NCI-H187 treated with DMSO at 0.1 percent for 48 hours (cell line): Measurements from ENCODE around the gene DNM3.
"Not testable (repeated sequence)": the region's sequence is repeated elsewhere in the genome, so short reads cannot be mapped to it uniquely, and the experiment has no call there.

Experiments used
- DNase-seq: peaks from one replicate; lab custom pipeline; 2025; lab: John Stamatoyannopoulos, UW

DNM3 gene

GRCh38 chr1:172360985-172361384, 519.7 kb downstream of the DNM3 start:
- DNase-seq: no peak

GRCh38 chr1:172363852-172364251, 522.6 kb downstream of the DNM3 start:
- DNase-seq: no peak

- DNase-seq: not testable (repeated sequence)
Measured at GRCh38 chr1:172371646-172372045, 530.3 kb downstream of the DNM3 start.

- no peak for DNase-seq
Measured at GRCh38 chr1:172373864-172374263, 532.6 kb downstream of the DNM3 start.

- no peak for DNase-seq
Measured at GRCh38 chr1:172375211-172375631, 533.9 kb downstream of the DNM3 start.

- DNase-seq: no peak
Measured at GRCh38 chr1:172376431-172376830, 535.1 kb downstream of the DNM3 start.

- no peak for DNase-seq
Measured at GRCh38 chr1:172377565-172377964, 536.3 kb downstream of the DNM3 start.

- no peak for DNase-seq
Measured at GRCh38 chr1:172378109-172378760, 536.9 kb downstream of the DNM3 start.

- DNase-seq: no peak
Measured at GRCh38 chr1:172380441-172381244, 539.3 kb downstream of the DNM3 start.

GRCh38 chr1:172381946-172382345, 540.6 kb downstream of the DNM3 start:
- DNase-seq: no peak

- no peak for DNase-seq
Measured at GRCh38 chr1:172382406-172382805, 541.1 kb downstream of the DNM3 start.

- no peak for DNase-seq
Measured at GRCh38 chr1:172382990-172383389, 541.7 kb downstream of the DNM3 start.

GRCh38 chr1:172383536-172383935, 542.2 kb downstream of the DNM3 start:
- no peak for DNase-seq

- no peak for DNase-seq
Measured at GRCh38 chr1:172384656-172385055, 543.4 kb downstream of the DNM3 start.

- DNase-seq: no peak
Measured at GRCh38 chr1:172386046-172386445, 544.7 kb downstream of the DNM3 start.

GRCh38 chr1:172388490-172388889, 547.2 kb downstream of the DNM3 start:
- DNase-seq: no peak

- no peak for DNase-seq
Measured at GRCh38 chr1:172390301-172390682, 549.0 kb downstream of the DNM3 start.

- no peak for DNase-seq
Measured at GRCh38 chr1:172390683-172391551, 549.6 kb downstream of the DNM3 start.

- no peak for DNase-seq
Measured at GRCh38 chr1:172391976-172392375, 550.7 kb downstream of the DNM3 start.

- no peak for DNase-seq
Measured at GRCh38 chr1:172393354-172393753, 552.1 kb downstream of the DNM3 start.

- DNase-seq: no peak
Measured at GRCh38 chr1:172394141-172394751, 552.9 kb downstream of the DNM3 start.

GRCh38 chr1:172394811-172395210, 553.5 kb downstream of the DNM3 start:
- no peak for DNase-seq
